Fibroblast of villous mesenchyme (primary cell): ENCODE results near the gene CPNE8. TPM values are rescaled to one million over a fixed set of nuclear protein-coding genes. Genes with fewer than 3 reads are reported as not detected.

Source experiments
- DNase-seq: peaks from one replicate; pipeline ENCODE4 v3.0.0-alpha.2; 2010; ENCODE audit warnings: low read depth
- H3K4me3 ChIP-seq: 2 replicates; pipeline ENCODE4 v1.5.1; 2011; ENCODE audit warnings: low read depth, mild to moderate bottlenecking, low read length
- total RNA-seq: library from RNA; depleted of rRNA; stranded (reverse); fragments of >200 nt; gene quantifications from 2 replicates; pipeline ENCODE4 v1.2.3, GENCODE V29; 2012
- TF ChIP-seq, protein P1 (sequence below): IDR thresholded peaks from 2 replicates; pipeline ENCODE4 v1.5.1; 2012; ENCODE audit warnings: low read depth, mild to moderate bottlenecking, low read length; ENCODE audit not compliant: insufficient read depth

CPNE8 gene
- total RNA-seq, 1 donor = 21.2 TPM

DNA sequence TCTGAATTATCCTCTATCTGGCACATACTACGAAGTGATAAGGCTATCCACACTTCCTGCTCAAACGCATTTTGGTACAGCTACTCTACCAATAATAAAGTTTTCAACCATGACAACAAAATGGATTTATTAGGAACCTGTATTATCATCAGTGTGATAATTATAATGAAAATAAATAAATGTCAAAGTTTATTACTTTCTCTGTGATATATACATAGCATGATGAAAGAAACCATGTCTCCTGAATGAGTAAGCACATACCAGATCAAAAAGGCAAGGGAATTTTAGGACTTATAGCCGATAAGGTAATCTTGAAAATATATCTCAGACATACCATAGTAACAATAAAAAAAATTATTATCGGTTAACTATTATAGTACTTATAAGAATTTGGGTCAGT, 61.1 kb downstream of the CPNE8 start:
- DNase-seq = peak; percentile 14
- TF ChIP-seq, protein P1, sequence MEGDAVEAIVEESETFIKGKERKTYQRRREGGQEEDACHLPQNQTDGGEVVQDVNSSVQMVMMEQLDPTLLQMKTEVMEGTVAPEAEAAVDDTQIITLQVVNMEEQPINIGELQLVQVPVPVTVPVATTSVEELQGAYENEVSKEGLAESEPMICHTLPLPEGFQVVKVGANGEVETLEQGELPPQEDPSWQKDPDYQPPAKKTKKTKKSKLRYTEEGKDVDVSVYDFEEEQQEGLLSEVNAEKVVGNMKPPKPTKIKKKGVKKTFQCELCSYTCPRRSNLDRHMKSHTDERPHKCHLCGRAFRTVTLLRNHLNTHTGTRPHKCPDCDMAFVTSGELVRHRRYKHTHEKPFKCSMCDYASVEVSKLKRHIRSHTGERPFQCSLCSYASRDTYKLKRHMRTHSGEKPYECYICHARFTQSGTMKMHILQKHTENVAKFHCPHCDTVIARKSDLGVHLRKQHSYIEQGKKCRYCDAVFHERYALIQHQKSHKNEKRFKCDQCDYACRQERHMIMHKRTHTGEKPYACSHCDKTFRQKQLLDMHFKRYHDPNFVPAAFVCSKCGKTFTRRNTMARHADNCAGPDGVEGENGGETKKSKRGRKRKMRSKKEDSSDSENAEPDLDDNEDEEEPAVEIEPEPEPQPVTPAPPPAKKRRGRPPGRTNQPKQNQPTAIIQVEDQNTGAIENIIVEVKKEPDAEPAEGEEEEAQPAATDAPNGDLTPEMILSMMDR = no peak
- H3K4me3 ChIP-seq = no peak overlapping the region

DNA sequence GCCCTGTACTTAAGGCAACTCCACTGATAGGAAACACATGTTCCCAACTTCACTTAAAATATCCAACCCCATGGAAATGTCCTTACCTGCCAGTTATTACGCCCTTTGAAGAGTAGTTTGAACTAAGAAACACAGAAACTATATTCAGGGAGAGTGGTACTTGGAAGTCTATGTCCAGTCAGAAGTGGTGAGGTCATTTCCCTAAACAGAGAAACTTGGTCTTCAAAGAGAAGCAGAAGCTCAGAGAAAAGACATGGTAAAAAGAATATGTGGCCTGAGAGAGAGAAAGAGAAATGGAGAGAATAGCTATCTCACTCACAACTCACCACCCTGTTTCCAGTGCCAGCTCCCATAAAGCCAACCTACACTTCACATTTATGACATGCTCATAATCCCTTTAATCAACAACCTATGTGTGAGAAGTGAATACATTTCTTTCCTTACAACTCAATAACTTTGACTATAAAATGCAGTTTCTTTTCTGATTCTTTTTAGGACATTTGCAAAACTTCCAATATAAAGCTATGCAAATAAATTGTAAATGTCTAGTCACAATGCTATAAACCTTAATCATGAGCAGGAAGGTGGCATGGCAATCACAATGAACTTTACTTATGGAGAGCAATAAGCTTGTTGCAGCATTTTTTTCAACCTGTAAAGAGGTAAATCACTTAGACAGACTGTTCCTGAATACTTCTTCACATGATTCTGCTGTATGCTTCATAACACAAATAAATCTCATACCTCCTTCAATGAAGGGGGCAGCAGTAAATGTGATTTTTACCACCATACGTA, 67.1 kb downstream of the CPNE8 start:
- DNase-seq = no peak
- H3K4me3 ChIP-seq = no peak overlapping the region
- TF ChIP-seq, protein P1 = no peak

DNA sequence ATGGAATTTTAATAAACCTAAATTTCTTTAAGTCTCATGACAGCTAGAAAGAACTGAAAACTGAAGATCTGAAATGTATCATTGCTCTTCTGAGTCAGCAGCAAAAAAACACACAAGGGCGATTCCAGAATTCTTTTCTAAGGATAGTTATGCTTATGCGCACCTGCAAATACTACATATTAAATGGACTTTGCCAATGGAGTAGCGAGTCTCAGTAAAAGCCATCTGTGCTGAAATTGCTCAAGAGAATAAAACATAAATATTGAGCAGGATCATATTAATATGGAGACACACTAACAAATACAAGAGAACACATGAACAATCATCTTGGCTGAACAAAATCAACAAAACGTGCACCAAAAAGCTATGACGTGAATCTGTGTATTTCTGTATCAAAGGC, 73.7 kb downstream of the CPNE8 start:
- no peak overlapping the region for H3K4me3 ChIP-seq
- TF ChIP-seq, protein P1 = no peak
- no peak for DNase-seq

DNA sequence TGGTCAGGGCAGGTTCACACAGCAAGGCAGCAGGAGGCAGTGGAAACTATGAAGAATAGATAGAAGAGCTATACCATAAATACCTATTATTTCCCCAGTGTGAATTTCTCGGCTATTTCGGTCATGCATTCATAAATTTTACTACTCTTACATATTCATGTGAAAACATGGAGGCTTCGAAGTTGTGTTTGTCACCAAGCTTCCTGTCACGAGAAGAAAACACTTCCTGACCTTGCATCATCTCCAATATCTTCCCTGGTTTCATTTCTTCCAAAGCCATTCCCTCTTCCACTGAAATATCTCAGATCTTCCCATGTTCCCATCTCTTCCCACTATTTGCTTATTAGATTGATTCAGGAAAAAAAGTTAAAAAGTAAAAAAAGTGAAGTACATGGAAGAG, 80.4 kb downstream of the CPNE8 start:
- TF ChIP-seq, protein P1 = no peak
- H3K4me3 ChIP-seq = no peak overlapping the region
- DNase-seq = no peak

DNA sequence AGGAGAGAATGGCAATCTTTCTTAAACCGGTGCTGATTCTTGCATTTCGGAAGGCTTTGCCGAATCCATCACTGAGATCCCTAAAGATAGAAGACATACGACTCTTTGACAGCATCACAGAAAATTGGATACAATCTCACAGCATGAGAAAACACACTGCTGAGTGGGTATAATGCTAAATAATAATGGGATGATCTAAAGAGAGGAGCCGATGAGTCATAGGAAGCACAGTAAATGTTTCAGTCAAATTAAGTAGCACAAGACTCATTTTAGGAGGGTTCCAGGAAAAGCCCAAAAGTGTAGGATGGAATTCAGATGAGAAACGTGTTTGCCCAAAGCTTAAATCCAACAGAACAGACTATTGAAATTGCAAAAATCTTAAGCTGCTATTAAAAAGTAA, 81.7 kb downstream of the CPNE8 start:
- TF ChIP-seq, protein P1 = no peak
- DNase-seq = peak; percentile 48
- H3K4me3 ChIP-seq = no peak overlapping the region

DNA sequence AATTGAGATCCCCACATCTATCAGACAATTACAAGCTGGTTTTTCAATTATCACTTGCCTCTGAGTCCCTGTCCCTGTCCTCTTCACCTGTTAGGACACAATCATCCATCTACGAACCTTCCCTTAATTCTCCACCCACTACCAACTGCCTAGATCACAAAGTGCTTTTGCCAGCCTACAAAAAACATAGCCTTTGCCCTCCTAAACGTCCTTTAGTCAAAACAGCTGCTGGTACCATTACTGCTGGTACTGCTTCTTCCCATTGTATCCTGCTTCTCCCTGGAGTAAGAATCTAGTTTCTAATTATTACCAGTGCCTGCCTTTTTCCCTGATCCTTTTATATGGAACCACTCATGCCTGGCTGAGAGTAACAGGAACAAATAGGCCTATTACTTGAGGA, 82.1 kb downstream of the CPNE8 start:
- no peak for DNase-seq
- TF ChIP-seq, protein P1 = no peak
- no peak overlapping the region for H3K4me3 ChIP-seq

DNA sequence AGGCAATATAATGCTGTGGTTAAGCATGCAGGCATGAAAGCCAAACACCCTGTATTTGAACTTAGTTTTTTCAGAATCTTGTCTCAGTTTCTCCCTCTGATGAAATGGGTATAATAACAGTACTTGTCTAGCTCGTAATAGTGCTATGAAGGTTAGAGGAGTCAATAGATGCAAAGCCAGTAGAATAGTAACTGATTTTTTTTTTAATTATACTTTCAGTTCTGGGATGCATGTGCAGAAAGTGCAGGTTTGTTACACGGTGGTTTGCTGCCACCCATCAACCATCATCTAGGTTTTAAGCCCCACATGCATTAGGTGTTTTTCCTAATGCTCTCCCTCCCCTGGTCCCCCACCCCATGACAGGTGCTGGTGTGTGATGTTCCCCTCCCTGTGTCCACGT, 87.4 kb downstream of the CPNE8 start:
- no peak overlapping the region for H3K4me3 ChIP-seq
- TF ChIP-seq, protein P1 = no peak
- DNase-seq = no peak
